ENCODE data around the gene RXRB. TPM values are rescaled to one million over a fixed set of nuclear protein-coding genes. Genes with fewer than 3 reads are reported as not detected.
"Not testable (repeated sequence)": the region's sequence is repeated elsewhere in the genome, so short reads cannot be mapped to it uniquely, and the experiment has no call there.

RXRB gene
- total RNA-seq, 1 experiment from 2014 or later: 58.8 TPM

GRCh38 chr6:33161354-33162331 is 38.8 kb downstream of the RXRB start:
- peak; percentile 98 for DNase-seq
- Histone ChIP-seq H3K9me3 (no peaks in the 10 kb centered on the region), H3K4me3 (peak overlapping the region; percentile 51), H3K27me3 (no peaks in the 10 kb centered on the region), H3K36me3 (no peaks in the 10 kb centered on the region)

GRCh38 chr6:33160728-33161344 is 39.6 kb downstream of the RXRB start:
- Histone ChIP-seq H3K9me3 (no peaks in the 10 kb centered on the region), H3K4me3 (peak overlapping the region; percentile 51), H3K27me3 (no peaks in the 10 kb centered on the region), H3K36me3 (no peaks in the 10 kb centered on the region)
- DNase-seq: peak; percentile 100

GRCh38 chr6:33160096-33160495 is 40.4 kb downstream of the RXRB start:
- Histone ChIP-seq H3K9me3 (no peaks in the 10 kb centered on the region), H3K36me3 (no peaks in the 10 kb centered on the region), H3K27me3 (no peaks in the 10 kb centered on the region), H3K4me3 (no peak overlapping the region)
- DNase-seq: no peak

- Histone ChIP-seq H3K27me3 (no peaks in the 10 kb centered on the region), H3K9me3 (peaks cover 5% of the 10 kb centered on the region), H3K36me3 (no peaks in the 10 kb centered on the region), H3K4me3 (no peak overlapping the region)
- DNase-seq: no peak
Observed at GRCh38 chr6:33156964-33157363, 43.5 kb downstream of the RXRB start.

- peaks cover 8% of the 10 kb centered on the region for H3K9me3 ChIP-seq
- no peak overlapping the region for H3K4me3 ChIP-seq
- no peaks in the 10 kb centered on the region for H3K36me3 ChIP-seq
- H3K27me3 ChIP-seq: no peaks in the 10 kb centered on the region
- DNase-seq: peak; percentile 51
Observed at GRCh38 chr6:33156561-33156960, 43.9 kb downstream of the RXRB start.

GRCh38 chr6:33154349-33154748 is 46.1 kb downstream of the RXRB start:
- no peak for DNase-seq

GRCh38 chr6:33151050-33151449 is 49.4 kb downstream of the RXRB start:
- no peak for DNase-seq
- H3K9me3 ChIP-seq: peaks cover 17% of the 10 kb centered on the region
- H3K4me3 ChIP-seq: no peak overlapping the region
- H3K27me3 ChIP-seq: peaks cover 3% of the 10 kb centered on the region; the same call in 1 of the 2 replicates
- H3K36me3 ChIP-seq: no peaks in the 10 kb centered on the region

More at GRCh38 chr6:33154349-33154748, 46.1 kb downstream of the RXRB start:
- Histone ChIP-seq H3K9me3 (peaks cover 17% of the 10 kb centered on the region), H3K4me3 (no peak overlapping the region), H3K27me3 (no peaks in the 10 kb centered on the region; the same call in 1 of the 2 replicates), H3K36me3 (no peaks in the 10 kb centered on the region)

- H3K9me3 ChIP-seq: peaks cover 17% of the 10 kb centered on the region
- not testable (repeated sequence) for H3K4me3 ChIP-seq, DNase-seq, H3K36me3 ChIP-seq, H3K27me3 ChIP-seq
Observed at GRCh38 chr6:33150560-33150959, 49.9 kb downstream of the RXRB start.

- Histone ChIP-seq H3K4me3 (no peak overlapping the region), H3K36me3 (no peaks in the 10 kb centered on the region), H3K27me3 (peaks cover 3% of the 10 kb centered on the region; the same call in 1 of the 2 replicates), H3K9me3 (peaks cover 17% of the 10 kb centered on the region)
- peak; percentile 67 for DNase-seq
Observed at GRCh38 chr6:33147807-33148666, 52.4 kb downstream of the RXRB start.

- Histone ChIP-seq H3K36me3 (no peaks in the 10 kb centered on the region), H3K27me3 (peaks cover 6% of the 10 kb centered on the region), H3K9me3 (no peaks in the 10 kb centered on the region), H3K4me3 (no peak overlapping the region)
- DNase-seq: no peak
Observed at GRCh38 chr6:33144373-33144772, 56.1 kb downstream of the RXRB start.

Other genes with a start within 250 kb of the RXRB start
- gene HLA-DMA, start 247.6 kb downstream of the RXRB start, total RNA-seq (2014; rRNA removed; shearing (Covaris generic); ENCODE audit: low replicate concordance): 16.8 and 18.9 TPM in 2 replicates
- gene BRD2, start 232.1 kb downstream of the RXRB start, total RNA-seq (2014; rRNA removed; shearing (Covaris generic); ENCODE audit: low replicate concordance): 207 and 281 TPM in 2 replicates
- gene HLA-DOA, start 191.1 kb downstream of the RXRB start, total RNA-seq (2014; rRNA removed; shearing (Covaris generic); ENCODE audit: low replicate concordance): not detected in 2 replicates
- 0.59 and 2.5 TPM in 2 replicates for gene HLA-DPA1, start 127.0 kb downstream of the RXRB start, total RNA-seq (2014; rRNA removed; shearing (Covaris generic); ENCODE audit: low replicate concordance)
- 9.2 and 54.4 TPM in 2 replicates for gene HLA-DPB1, start 124.7 kb downstream of the RXRB start, total RNA-seq (2014; rRNA removed; shearing (Covaris generic); ENCODE audit: low replicate concordance)
- 0.99 and 2.6 TPM in 2 replicates for gene COL11A2, start 8.2 kb downstream of the RXRB start, total RNA-seq (2014; rRNA removed; shearing (Covaris generic); ENCODE audit: low replicate concordance)
- 397 and 459 TPM in 2 replicates for gene SLC39A7, start 202 bp upstream of the RXRB start, total RNA-seq (2014; rRNA removed; shearing (Covaris generic); ENCODE audit: low replicate concordance)
- gene HSD17B8, start 4.0 kb upstream of the RXRB start, total RNA-seq (2014; rRNA removed; shearing (Covaris generic); ENCODE audit: low replicate concordance): not detected in 2 replicates
- gene RING1, start 7.8 kb upstream of the RXRB start, total RNA-seq (2014; rRNA removed; shearing (Covaris generic); ENCODE audit: low replicate concordance): 77.7 and 171 TPM in 2 replicates
- gene VPS52, start 71.2 kb upstream of the RXRB start, total RNA-seq (2014; rRNA removed; shearing (Covaris generic); ENCODE audit: low replicate concordance): 38.1 and 47.4 TPM in 2 replicates
- gene RPS18, start 71.4 kb upstream of the RXRB start, total RNA-seq (2014; rRNA removed; shearing (Covaris generic); ENCODE audit: low replicate concordance): 11,886 and 16,367 TPM in 2 replicates
- gene B3GALT4, start 76.5 kb upstream of the RXRB start, total RNA-seq (2014; rRNA removed; shearing (Covaris generic); ENCODE audit: low replicate concordance): 0.49 and 2.0 TPM in 2 replicates
- gene WDR46, start 88.6 kb upstream of the RXRB start, total RNA-seq (2014; rRNA removed; shearing (Covaris generic); ENCODE audit: low replicate concordance): 246 and 303 TPM in 2 replicates
- gene PFDN6, start 88.9 kb upstream of the RXRB start, total RNA-seq (2014; rRNA removed; shearing (Covaris generic); ENCODE audit: low replicate concordance): 488 and 596 TPM in 2 replicates
- gene RGL2, start 98.3 kb upstream of the RXRB start, total RNA-seq (2014; rRNA removed; shearing (Covaris generic); ENCODE audit: low replicate concordance): 71.9 and 123 TPM in 2 replicates
- gene TAPBP, start 113.4 kb upstream of the RXRB start, total RNA-seq (2014; rRNA removed; shearing (Covaris generic); ENCODE audit: low replicate concordance): 37.5 and 89.0 TPM in 2 replicates
- 6.2 and 20.0 TPM in 2 replicates for gene ZBTB22, start 117.1 kb upstream of the RXRB start, total RNA-seq (2014; rRNA removed; shearing (Covaris generic); ENCODE audit: low replicate concordance)
- 27.3 and 34.2 TPM in 2 replicates for gene DAXX, start 122.3 kb upstream of the RXRB start, total RNA-seq (2014; rRNA removed; shearing (Covaris generic); ENCODE audit: low replicate concordance)
- 36.6 and 45.5 TPM in 2 replicates for gene KIFC1, start 191.2 kb upstream of the RXRB start, total RNA-seq (2014; rRNA removed; shearing (Covaris generic); ENCODE audit: low replicate concordance)
- gene PHF1, start 210.3 kb upstream of the RXRB start, total RNA-seq (2014; rRNA removed; shearing (Covaris generic); ENCODE audit: low replicate concordance): 11.6 and 12.6 TPM in 2 replicates
- 158 and 230 TPM in 2 replicates for gene CUTA, start 217.4 kb upstream of the RXRB start, total RNA-seq (2014; rRNA removed; shearing (Covaris generic); ENCODE audit: low replicate concordance)
- gene SYNGAP1, start 219.4 kb upstream of the RXRB start, total RNA-seq (2014; rRNA removed; shearing (Covaris generic); ENCODE audit: low replicate concordance): 0.92 and 0.96 TPM in 2 replicates